HG03378 (cell line): ENCODE measurements around the gene IGFBP2.
A peak's percentile ranks its signal among the peaks of the same experiment; 100 is the strongest.
"Not testable (repeated sequence)": the region's sequence is repeated elsewhere in the genome, so short reads cannot be mapped to it uniquely, and the experiment has no call there.

ENCODE experiments used
- ATAC-seq: cut with Tn5 transposase; IDR thresholded peaks from one replicate; pipeline ENCODE4 v1.9.1; 2021; ENCODE audit warnings: mild to moderate bottlenecking, moderate library complexity; ENCODE audit not compliant: unreplicated experiment

Gene IGFBP2

GRCh38 chr2:216632952-216633615 is at the start of gene IGFBP2:
IGFBP2 (plus strand) TSS chr2:216633420; CDS start chr2:216633524, 104 bp downstream.
- ATAC-seq, result no peak

- ATAC-seq, result no peak
These were observed 49.6 kb upstream of the IGFBP2 start for GRCh38 chr2:216583606-216584005.

GRCh38 chr2:216584112-216584511 is 49.1 kb upstream of the IGFBP2 start:
- no peak for ATAC-seq

GRCh38 chr2:216585441-216585840 is 47.8 kb upstream of the IGFBP2 start:
- no peak for ATAC-seq

- ATAC-seq, result no peak
These were observed 44.1 kb upstream of the IGFBP2 start for GRCh38 chr2:216588861-216589710.

- no peak for ATAC-seq
These were observed 43.4 kb upstream of the IGFBP2 start for GRCh38 chr2:216589791-216590190.

- ATAC-seq, result no peak
These were observed 42.4 kb upstream of the IGFBP2 start for GRCh38 chr2:216590780-216591179.

- ATAC-seq, result no peak
These were observed 41.7 kb upstream of the IGFBP2 start for GRCh38 chr2:216591480-216591879.

- no peak for ATAC-seq
These were observed 39.1 kb upstream of the IGFBP2 start for GRCh38 chr2:216594081-216594480.

- ATAC-seq, result no peak
These were observed 36.8 kb upstream of the IGFBP2 start for GRCh38 chr2:216596236-216596979.

- ATAC-seq, result no peak
These were observed 36.2 kb upstream of the IGFBP2 start for GRCh38 chr2:216596980-216597509.

- not testable (repeated sequence) for ATAC-seq
These were observed 35.4 kb upstream of the IGFBP2 start for GRCh38 chr2:216597825-216598224.

- ATAC-seq, result no peak
These were observed 31.4 kb upstream of the IGFBP2 start for GRCh38 chr2:216601632-216602409.

GRCh38 chr2:216603010-216603883 is 30.0 kb upstream of the IGFBP2 start:
- ATAC-seq, result no peak

- ATAC-seq, result no peak
These were observed 29.4 kb upstream of the IGFBP2 start for GRCh38 chr2:216603884-216604245.

- ATAC-seq, result no peak
These were observed 28.8 kb upstream of the IGFBP2 start for GRCh38 chr2:216604458-216604857.

- ATAC-seq, result peak; percentile 89
These were observed 26.5 kb upstream of the IGFBP2 start for GRCh38 chr2:216606551-216607276.

- ATAC-seq, result no peak
These were observed 26.0 kb upstream of the IGFBP2 start for GRCh38 chr2:216607277-216607560.

- ATAC-seq, result no peak
These were observed 24.7 kb upstream of the IGFBP2 start for GRCh38 chr2:216608525-216608924.
